BE2C (cell line): ENCODE measurements around the gene USP10. TPM values are rescaled to one million over a fixed set of nuclear protein-coding genes. Genes with fewer than 3 reads are reported as not detected.

Source experiments
- DNase-seq: peaks from one replicate; pipeline ENCODE4 v3.0.0-alpha.2; 2020
- H3K27me3 ChIP-seq: fragments of 250-450 bp; sonication (Bioruptor Pico); 2 replicates; pipeline ENCODE4 v1.5.1; 2020; ENCODE audit warnings: mild to moderate bottlenecking
- H3K36me3 ChIP-seq: fragments of 250-450 bp; sonication (Bioruptor Pico); 2 replicates; pipeline ENCODE4 v1.5.1; 2020; ENCODE audit warnings: mild to moderate bottlenecking
- H3K4me1 ChIP-seq: fragments of 250-450 bp; sonication (Bioruptor Pico); 2 replicates; pipeline ENCODE4 v1.5.1; 2020
- H3K4me3 ChIP-seq: 2 replicates; pipeline ENCODE4 v1.5.1; 2011; ENCODE audit warnings: low read depth, low read length
- H3K9me3 ChIP-seq: fragments of 250-450 bp; sonication (Bioruptor Pico); 2 replicates; pipeline ENCODE4 v1.5.1; 2020
- polyA plus RNA-seq: library from polyadenylated mRNA; unstranded; fragments of >200 nt; gene quantifications from one replicate; pipeline ENCODE4 v1.2.1, GENCODE V29; 2012; ENCODE audit warnings: low read depth, missing spikeins; ENCODE audit not compliant: insufficient read length, insufficient read depth
- TF ChIP-seq, protein P1 (sequence below): IDR thresholded peaks from 2 replicates; pipeline ENCODE4 v1.5.1; 2012; ENCODE audit warnings: mild to moderate bottlenecking, low read depth, low read length

Gene USP10
- 184 TPM for polyA plus RNA-seq

- TF ChIP-seq, protein P1, sequence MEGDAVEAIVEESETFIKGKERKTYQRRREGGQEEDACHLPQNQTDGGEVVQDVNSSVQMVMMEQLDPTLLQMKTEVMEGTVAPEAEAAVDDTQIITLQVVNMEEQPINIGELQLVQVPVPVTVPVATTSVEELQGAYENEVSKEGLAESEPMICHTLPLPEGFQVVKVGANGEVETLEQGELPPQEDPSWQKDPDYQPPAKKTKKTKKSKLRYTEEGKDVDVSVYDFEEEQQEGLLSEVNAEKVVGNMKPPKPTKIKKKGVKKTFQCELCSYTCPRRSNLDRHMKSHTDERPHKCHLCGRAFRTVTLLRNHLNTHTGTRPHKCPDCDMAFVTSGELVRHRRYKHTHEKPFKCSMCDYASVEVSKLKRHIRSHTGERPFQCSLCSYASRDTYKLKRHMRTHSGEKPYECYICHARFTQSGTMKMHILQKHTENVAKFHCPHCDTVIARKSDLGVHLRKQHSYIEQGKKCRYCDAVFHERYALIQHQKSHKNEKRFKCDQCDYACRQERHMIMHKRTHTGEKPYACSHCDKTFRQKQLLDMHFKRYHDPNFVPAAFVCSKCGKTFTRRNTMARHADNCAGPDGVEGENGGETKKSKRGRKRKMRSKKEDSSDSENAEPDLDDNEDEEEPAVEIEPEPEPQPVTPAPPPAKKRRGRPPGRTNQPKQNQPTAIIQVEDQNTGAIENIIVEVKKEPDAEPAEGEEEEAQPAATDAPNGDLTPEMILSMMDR, result no peak
- Histone ChIP-seq H3K36me3 (no peaks in the 10 kb centered on the region), H3K27me3 (no peaks in the 10 kb centered on the region), H3K4me3 (peak within 1 kb of the TSS; percentile 73), H3K9me3 (no peaks in the 10 kb centered on the region), H3K4me1 (no peaks in the 10 kb centered on the region)
- peak; percentile 88 for DNase-seq
Observed at GRCh38 chr16:84699712-84700445, at the start of gene USP10. Gene USP10 (plus strand): TSS chr16:84700000. CDS start chr16:84700091, 91 bp downstream.

DNA sequence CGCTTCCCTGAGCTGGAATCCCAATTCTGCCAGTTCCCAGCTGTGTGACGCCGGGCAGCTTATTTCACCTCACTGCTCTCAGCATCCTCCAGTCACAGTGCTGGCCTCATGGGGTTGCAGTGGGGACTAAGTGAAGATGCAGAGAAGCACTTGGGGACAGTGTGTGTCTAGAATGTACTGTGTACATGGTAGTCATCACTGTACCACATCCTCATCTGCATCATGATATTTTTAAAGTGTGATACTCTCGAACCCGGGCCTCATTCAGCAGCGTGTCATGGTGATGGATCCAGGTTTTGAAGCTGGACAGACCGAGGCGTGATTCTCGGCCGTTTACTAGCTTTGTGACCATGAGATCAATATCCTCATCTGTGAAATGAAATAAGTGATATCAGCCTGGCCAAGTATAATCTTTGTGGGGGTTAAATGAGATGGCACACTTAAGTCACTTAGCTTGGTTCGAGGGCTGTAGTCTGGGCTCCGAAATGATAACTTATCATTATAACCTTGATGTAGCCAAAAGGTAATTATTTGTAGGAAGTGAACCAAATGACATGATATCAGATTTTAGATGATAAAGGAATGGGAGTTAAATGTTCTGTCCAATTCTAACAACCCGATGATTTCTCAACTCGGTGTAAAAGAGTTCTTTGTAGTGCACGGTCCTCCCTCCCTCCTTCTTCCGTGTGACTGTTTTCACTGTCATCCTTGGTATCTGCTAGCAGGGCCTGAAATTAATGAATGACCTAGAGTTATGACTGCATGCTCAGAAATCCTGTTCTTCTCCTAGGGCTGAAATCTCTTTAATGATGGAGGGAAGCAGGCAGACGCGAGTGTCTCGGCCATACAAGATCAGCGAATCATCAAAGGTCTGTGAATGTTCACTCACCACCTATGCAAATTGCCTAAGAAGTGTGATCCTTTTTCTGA, 49.5 kb upstream of the USP10 start:
- no peaks in the 10 kb centered on the region for H3K4me1 ChIP-seq
- no peak overlapping the region for H3K4me3 ChIP-seq
- no peaks in the 10 kb centered on the region for H3K36me3 ChIP-seq
- H3K27me3 ChIP-seq, result no peaks in the 10 kb centered on the region
- no peaks in the 10 kb centered on the region for H3K9me3 ChIP-seq
- TF ChIP-seq, protein P1, result no peak
- no peak for DNase-seq

GRCh38 chr16:84652566-84652965, 47.2 kb upstream of the USP10 start:
- H3K9me3 ChIP-seq, result no peaks in the 10 kb centered on the region
- no peaks in the 10 kb centered on the region for H3K27me3 ChIP-seq
- no peak overlapping the region for H3K4me3 ChIP-seq
- no peaks in the 10 kb centered on the region for H3K4me1 ChIP-seq
- peaks cover 3% of the 10 kb centered on the region; the same call in 1 of the 2 replicates for H3K36me3 ChIP-seq
- no peak for DNase-seq
- TF ChIP-seq, protein P1, result no peak

DNA sequence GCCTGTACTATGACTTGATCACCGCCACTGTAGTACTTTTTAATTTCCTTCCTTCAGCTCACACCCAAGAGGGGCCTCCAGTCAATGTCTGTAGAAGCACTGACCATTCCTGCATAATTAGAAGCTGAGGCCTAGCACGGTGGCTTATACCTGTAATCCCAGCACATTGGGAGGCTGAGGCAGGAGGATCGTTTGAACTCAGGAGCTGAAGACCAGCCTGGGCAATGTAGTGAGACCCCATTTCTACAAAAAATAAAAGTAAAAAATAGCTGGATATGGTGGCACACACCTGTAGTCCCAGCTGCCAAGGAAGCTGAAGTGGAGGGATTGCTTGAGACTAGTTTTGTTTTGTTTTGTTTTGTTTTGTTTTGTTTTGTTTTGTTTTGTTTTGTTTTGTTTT, 45.6 kb upstream of the USP10 start:
- no peaks in the 10 kb centered on the region for H3K9me3 ChIP-seq
- DNase-seq, result no peak
- H3K4me1 ChIP-seq, result no peaks in the 10 kb centered on the region
- H3K4me3 ChIP-seq, result no peak overlapping the region
- no peaks in the 10 kb centered on the region for H3K27me3 ChIP-seq
- TF ChIP-seq, protein P1, result no peak
- peaks cover 3% of the 10 kb centered on the region; the same call in 1 of the 2 replicates for H3K36me3 ChIP-seq

DNA sequence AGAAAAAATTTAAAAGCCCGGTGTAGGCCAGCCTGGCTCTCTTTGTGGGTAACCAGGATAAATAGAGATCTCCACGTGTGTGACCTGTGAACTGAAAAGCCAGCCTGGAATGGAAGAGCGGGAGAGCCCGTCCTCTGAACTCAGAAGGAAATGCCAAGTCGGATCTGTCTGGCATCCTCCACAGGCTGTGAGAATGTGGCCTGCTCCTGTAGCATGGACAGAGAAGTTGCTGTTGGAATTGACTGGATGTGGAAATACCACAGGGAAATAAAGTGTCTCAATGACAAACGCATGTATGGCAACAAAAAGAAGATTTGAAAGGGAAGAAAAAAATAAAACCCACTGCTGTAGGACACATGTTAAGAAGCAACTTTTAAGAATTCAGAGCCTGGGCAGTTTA, 44.8 kb upstream of the USP10 start:
- Histone ChIP-seq H3K27me3 (no peaks in the 10 kb centered on the region), H3K4me3 (no peak overlapping the region), H3K9me3 (no peaks in the 10 kb centered on the region), H3K4me1 (no peaks in the 10 kb centered on the region), H3K36me3 (peaks cover 3% of the 10 kb centered on the region; the same call in 1 of the 2 replicates)
- no peak for DNase-seq
- TF ChIP-seq, protein P1, result no peak
